Activated B cell treated with CpG ODN at 0.5 μM for 24 hours (primary cell): ENCODE results near the gene HEXIM2. TPM values are rescaled to one million over a fixed set of nuclear protein-coding genes. Genes with fewer than 3 reads are reported as not detected.

Source experiments
- ATAC-seq: fragments of 200-7000 bp; cut with Tn5 transposase; one replicate; pipeline ENCODE4 v1.10.0; 2021; ENCODE audit warnings: low read depth, mild to moderate bottlenecking, moderate library complexity
- CTCF ChIA-PET: fragments of 350-600 bp; sonication (Branson Sonifier 250); formaldehyde crosslinking; loops from one replicate; lab custom pipeline; 2021; ENCODE audit warnings: antibody characterized with exemption; lab: Charles Lee
- POLR2A ChIA-PET: fragments of 350-600 bp; sonication (Branson Sonifier 250); formaldehyde crosslinking; loops from one replicate; lab custom pipeline; 2021; ENCODE audit warnings: antibody characterized with exemption; lab: Charles Lee
- DNase-seq: peaks from one replicate; pipeline ENCODE4 v3.0.0; 2022
- H3K27ac Mint-ChIP-seq: one replicate; pipeline ENCODE4 v1.8.0; 2020; ENCODE audit warnings: mixed read lengths
- H3K27me3 Mint-ChIP-seq: one replicate; pipeline ENCODE4 v1.8.0; 2021; ENCODE audit warnings: mixed read lengths
- H3K36me3 Mint-ChIP-seq: one replicate; pipeline ENCODE4 v1.8.0; 2021; ENCODE audit warnings: low read depth, mixed read lengths
- H3K4me1 Mint-ChIP-seq: one replicate; pipeline ENCODE4 v1.8.0; 2021; ENCODE audit warnings: mixed read lengths
- H3K4me3 Mint-ChIP-seq: one replicate; pipeline ENCODE4 v1.8.0; 2020; ENCODE audit warnings: mild to moderate bottlenecking, mixed read lengths
- H3K9me3 Mint-ChIP-seq: one replicate; pipeline ENCODE4 v1.8.0; 2020; ENCODE audit warnings: mixed read lengths
- CTCF ChIP-seq: fragments of 200-600 bp; IDR thresholded peaks from one replicate; pipeline ENCODE4 v1.8.0; 2022; ENCODE audit warnings: antibody characterized with exemption, mild to moderate bottlenecking
- intact Hi-C: fragments of 100-400 bp; cut with micrococcal nuclease; formaldehyde crosslinking; loops from one replicate; pipeline ENCODE4 v1.15.1; 2024
- total RNA-seq: library from RNA; stranded (reverse); gene quantifications from 2 replicates; pipeline ENCODE4 v1.2.3, GENCODE V29; 2022

HEXIM2 gene
- total RNA-seq, 1 donor from 2014 or later = 11.1 TPM

DNA sequence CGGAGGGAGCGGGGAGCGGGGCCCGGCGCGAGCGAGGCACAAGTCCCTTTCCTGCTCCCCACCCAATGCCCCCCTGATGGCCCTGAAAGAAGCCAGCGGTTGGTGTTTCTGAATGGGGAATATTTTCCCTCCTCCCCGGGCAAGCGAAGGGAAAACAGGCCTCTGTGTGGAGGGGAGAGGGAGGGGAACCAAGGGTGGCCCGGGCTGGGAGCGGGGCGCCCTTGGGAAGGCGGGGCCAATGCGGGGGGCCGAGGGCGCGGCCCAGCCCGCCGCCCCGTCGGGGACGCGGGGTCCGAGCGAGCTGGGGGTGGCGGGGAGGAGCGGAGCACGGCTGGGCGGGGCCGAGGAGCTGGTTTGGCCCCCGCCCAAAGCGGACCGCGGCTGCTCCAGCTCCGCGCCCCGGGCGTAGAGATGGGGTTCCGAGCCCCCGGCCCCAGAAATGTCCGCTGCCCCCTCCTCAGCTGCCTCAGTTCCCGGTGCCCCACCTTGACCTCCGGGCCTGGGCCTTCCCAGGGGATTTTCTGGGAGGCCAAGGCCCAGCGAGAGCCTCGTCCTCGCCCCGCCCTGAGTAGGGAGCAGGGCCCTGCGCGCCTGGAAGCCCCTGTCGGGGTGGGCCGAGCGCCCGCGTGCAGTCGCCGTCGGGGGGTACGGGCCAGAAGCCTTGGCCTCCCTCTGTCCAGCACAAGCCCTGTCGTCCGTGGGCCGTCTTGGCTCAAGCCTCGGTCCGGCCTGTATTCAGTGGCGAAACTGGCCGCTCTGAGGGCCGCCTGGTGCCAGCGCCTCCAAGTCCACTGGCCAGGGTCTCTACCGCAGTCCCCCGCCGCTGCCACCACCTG is 17.3 kb upstream of the HEXIM2 start:
- CTCF ChIA-PET = interaction anchor here (1.1 to 1.4 kb wide), 2 partner anchors 9 to 53 kb away, joined by 3 to 12 read pairs; partner anchors contain the start of gene ACBD4
- ATAC-seq (no peak), DNase-seq (peak; percentile 42)
- Mint-ChIP-seq H3K4me3 (peak overlapping the region; percentile 86), H3K4me1 (peaks cover 40% of the 10 kb centered on the region), H3K27ac (peak overlapping the region; percentile 86), H3K27me3 (no peaks in the 10 kb centered on the region), H3K9me3 (no peaks in the 10 kb centered on the region), H3K36me3 (peaks cover 17% of the 10 kb centered on the region)
- POLR2A ChIA-PET = interaction anchor here (0.7 to 2.8 kb wide), 3 partner anchors 9 to 26 kb away, joined by 4 to 36 read pairs (median 7); partner anchors contain the start of genes ACBD4 and HEXIM2
- intact Hi-C loops = no loop called here
- TF ChIP-seq CTCF = no peak

DNA sequence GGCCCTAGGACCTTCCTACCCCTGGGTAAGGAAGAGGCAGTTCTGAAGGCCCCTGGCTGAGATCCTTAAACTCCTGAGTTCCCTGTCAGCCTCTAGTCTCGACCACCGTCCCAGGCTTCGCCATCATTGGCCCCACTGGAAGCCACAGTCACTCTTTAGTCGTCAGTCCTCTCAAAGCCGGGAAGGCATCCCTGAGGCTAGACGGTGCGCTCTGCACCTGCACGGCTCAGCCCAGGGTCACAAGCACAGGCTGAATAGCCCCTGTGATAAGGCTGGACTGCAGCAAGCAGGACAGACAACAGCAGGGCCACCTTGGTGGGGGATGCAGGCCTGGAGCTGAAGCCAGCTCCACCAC is 16.7 kb upstream of the HEXIM2 start:
- no peak for DNase-seq
- CTCF ChIA-PET = interaction anchor here (1.4 to 1.7 kb wide), 2 partner anchors 10 kb away, joined by 12 to 15 read pairs; partner anchors contain the start of gene ACBD4
- intact Hi-C loops = no loop called here
- Mint-ChIP-seq H3K36me3 (peaks cover 22% of the 10 kb centered on the region), H3K27me3 (no peaks in the 10 kb centered on the region), H3K4me1 (peaks cover 46% of the 10 kb centered on the region), H3K27ac (peak overlapping the region; percentile 41), H3K4me3 (peak overlapping the region; percentile 68), H3K9me3 (no peaks in the 10 kb centered on the region)
- ATAC-seq = no peak
- POLR2A ChIA-PET = interaction anchor here (0.7 to 8.7 kb wide), 3 partner anchors 8 to 25 kb away, joined by 4 to 200 read pairs (median 36); partner anchors contain the start of genes ACBD4, HEXIM2 and PLCD3
- TF ChIP-seq CTCF = no peak

- peak overlapping the region; percentile 96 for H3K4me3 Mint-ChIP-seq
- DNase-seq (no peak), ATAC-seq (no peak)
- no peaks in the 10 kb centered on the region for H3K27me3 Mint-ChIP-seq
- H3K36me3 Mint-ChIP-seq = peaks cover 18% of the 10 kb centered on the region
- H3K27ac Mint-ChIP-seq = peak overlapping the region; percentile 59
- POLR2A ChIA-PET = interaction anchor here (0.6 to 8.7 kb wide), 5 partner anchors 9 to 271 kb away, joined by 3 to 703 read pairs (median 46); partner anchors contain the start of genes ACBD4, HEXIM2 and PLCD3
- intact Hi-C loops = no loop called here
- CTCF ChIA-PET = interaction anchor here (1.7 kb wide), 1 partner anchor 11 kb away, joined by 15 read pairs; the partner anchor contains the start of gene ACBD4
- TF ChIP-seq CTCF = no peak
- H3K4me1 Mint-ChIP-seq = peaks cover 57% of the 10 kb centered on the region
- H3K9me3 Mint-ChIP-seq = no peaks in the 10 kb centered on the region
Measured at GRCh38 chr17:45146166-45146565, 15.5 kb upstream of the HEXIM2 start.

GRCh38 chr17:45146592-45146889 is 15.1 kb upstream of the HEXIM2 start:
- intact Hi-C loops = no loop called here
- CTCF ChIA-PET = interaction anchor here (1.7 kb wide), 1 partner anchor 11 kb away, joined by 15 read pairs; the partner anchor contains the start of gene ACBD4
- no peak for TF ChIP-seq CTCF
- Mint-ChIP-seq H3K4me3 (peak overlapping the region; percentile 96), H3K27ac (peak overlapping the region; percentile 100), H3K27me3 (no peaks in the 10 kb centered on the region), H3K36me3 (peaks cover 18% of the 10 kb centered on the region), H3K4me1 (peaks cover 61% of the 10 kb centered on the region), H3K9me3 (no peaks in the 10 kb centered on the region)
- DNase-seq (no peak), ATAC-seq (no peak)
- POLR2A ChIA-PET = interaction anchor here (0.6 to 8.7 kb wide), 5 partner anchors 10 to 270 kb away, joined by 3 to 703 read pairs (median 46); partner anchors contain the start of genes ACBD4, HEXIM2 and PLCD3
